ENCODE results near the gene TSPEAR. TPM values are rescaled to one million over a fixed set of nuclear protein-coding genes. Genes with fewer than 3 reads are reported as not detected.

Gene TSPEAR
- total RNA-seq, 3 donors from 2014 or later (not counting 1 experiment from before 2014, with no cell fraction given), result not detected

- Histone ChIP-seq H3K4me1 (ENCODE audit: control insufficient read depth, insufficient read depth, low read length) (peaks cover 12% of the 10 kb centered on the region), H3K9me3 (ENCODE audit: control insufficient read depth, insufficient read depth, low read length) (no peaks in the 10 kb centered on the region), H3K36me3 (ENCODE audit: control insufficient read depth, insufficient read depth, low read length) (no peaks in the 10 kb centered on the region), H3K27me3 (ENCODE audit: control insufficient read depth, insufficient read depth, low read length) (no peaks in the 10 kb centered on the region), H3K27ac (ENCODE audit: low read length) (no peak overlapping the region), H3K4me3 (ENCODE audit: low read length) (no peak overlapping the region)
- ATAC-seq (no peak), DNase-seq (no peak)
- intact Hi-C loops (cut with micrococcal nuclease), result loop anchor here (5.0 kb wide), 1 partner anchor 417 kb away; no protein-coding TSS in a partner anchor
- 87% methylated on average over 10 of the region's 11 CpGs for WGBS (ENCODE audit: insufficient coverage)
- Mint-ChIP-seq H3K27me3 (ENCODE audit: low read depth in 2 of 2) (peaks cover 3 to 6% of the 10 kb centered on the region in 2 donors), H3K4me3 (no peak overlapping the region), H3K27ac (no peak overlapping the region), H3K36me3 (no peaks in the 10 kb centered on the region), H3K4me1 (peaks cover 5 to 11% of the 10 kb centered on the region in 2 donors), H3K9me3 (no peaks in the 10 kb centered on the region)
- no peak for TF ChIP-seq CTCF (IDR thresholded peaks at IDR 0.05)
Measured at GRCh38 chr21:44514746-44515358, 196.5 kb downstream of the TSPEAR start.

DNA sequence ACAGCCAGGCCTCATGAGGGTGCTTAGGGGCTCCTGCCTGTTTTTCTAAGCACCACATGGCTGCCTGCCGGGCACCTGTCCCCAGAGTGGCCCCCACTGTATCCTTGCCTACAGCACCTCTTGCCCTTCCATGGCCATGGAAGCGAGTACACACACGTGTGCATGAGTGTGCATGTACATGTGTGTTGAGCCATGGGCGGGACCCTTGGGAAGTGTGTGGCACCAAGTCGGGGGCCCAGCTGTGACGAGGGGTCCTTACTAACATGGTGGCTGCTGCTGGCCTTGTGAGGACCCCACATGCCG is 197.2 kb downstream of the TSPEAR start:
- Histone ChIP-seq H3K36me3 (ENCODE audit: control insufficient read depth, insufficient read depth, low read length) (no peaks in the 10 kb centered on the region), H3K27ac (ENCODE audit: low read length) (no peak overlapping the region), H3K4me3 (ENCODE audit: low read length) (no peak overlapping the region), H3K27me3 (ENCODE audit: control insufficient read depth, insufficient read depth, low read length) (no peaks in the 10 kb centered on the region), H3K9me3 (ENCODE audit: control insufficient read depth, insufficient read depth, low read length) (no peaks in the 10 kb centered on the region), H3K4me1 (ENCODE audit: control insufficient read depth, insufficient read depth, low read length) (peaks cover 14% of the 10 kb centered on the region)
- Mint-ChIP-seq H3K4me3 (no peak overlapping the region), H3K36me3 (no peaks in the 10 kb centered on the region), H3K27ac (no peak overlapping the region), H3K9me3 (no peaks in the 10 kb centered on the region), H3K4me1 (peaks cover 5 to 11% of the 10 kb centered on the region in 2 donors), H3K27me3 (ENCODE audit: low read depth in 2 of 2) (peaks cover 6% of the 10 kb centered on the region in 2 donors)
- intact Hi-C loops (cut with micrococcal nuclease), result loop anchor here (5.0 kb wide), 1 partner anchor 418 kb away; no protein-coding TSS in a partner anchor
- ATAC-seq (no peak), DNase-seq (no peak)
- TF ChIP-seq CTCF (IDR thresholded peaks at IDR 0.05), result no peak
- 90% methylated on average over 7 of the region's 7 CpGs for WGBS (ENCODE audit: insufficient coverage)

GRCh38 chr21:44513389-44514217 is 197.8 kb downstream of the TSPEAR start:
- no peak overlapping the region for H3K27ac ChIP-seq (ENCODE audit: low read length)
- H3K36me3 ChIP-seq (ENCODE audit: control insufficient read depth, insufficient read depth, low read length), result no peaks in the 10 kb centered on the region
- no peaks in the 10 kb centered on the region for H3K27me3 ChIP-seq (ENCODE audit: control insufficient read depth, insufficient read depth, low read length)
- no peak for TF ChIP-seq CTCF (IDR thresholded peaks at IDR 0.05)
- H3K36me3 Mint-ChIP-seq, result no peaks in the 10 kb centered on the region
- no peaks in the 10 kb centered on the region for H3K9me3 Mint-ChIP-seq
- H3K4me1 ChIP-seq (ENCODE audit: control insufficient read depth, insufficient read depth, low read length), result peaks cover 14% of the 10 kb centered on the region
- WGBS (ENCODE audit: insufficient coverage), result 91% methylated on average over 15 of the region's 15 CpGs
- H3K9me3 ChIP-seq (ENCODE audit: control insufficient read depth, insufficient read depth, low read length), result no peaks in the 10 kb centered on the region
- DNase-seq (no peak), ATAC-seq (no peak)
- peaks cover 5 to 11% of the 10 kb centered on the region in 2 donors for H3K4me1 Mint-ChIP-seq
- H3K4me3 ChIP-seq (ENCODE audit: low read length), result no peak overlapping the region
- peaks cover 6% of the 10 kb centered on the region in 2 donors for H3K27me3 Mint-ChIP-seq (ENCODE audit: low read depth in 2 of 2)
- intact Hi-C loops (cut with micrococcal nuclease), result loop anchor here (5.0 kb wide), 1 partner anchor 419 kb away; no protein-coding TSS in a partner anchor
- H3K27ac Mint-ChIP-seq, result no peak overlapping the region
- no peak overlapping the region for H3K4me3 Mint-ChIP-seq
